AG04450 (cell line): Measurements from ENCODE around the gene TTLL11. TPM values are rescaled to one million over a fixed set of nuclear protein-coding genes. Genes with fewer than 3 reads are reported as not detected.

Experiments used
- CTCF ChIA-PET: fragments of 300-600, 350-600 bp; formaldehyde crosslinking; extraction: SDS; loops from one replicate; lab custom pipeline; 2022; ENCODE audit warnings: antibody characterized with exemption, inconsistent platforms; lab: Charles Lee
- POLR2A ChIA-PET: fragments of 350-600 bp; formaldehyde crosslinking; extraction: SDS; loops from one replicate; lab custom pipeline; 2021; ENCODE audit warnings: antibody characterized with exemption, inconsistent platforms; lab: Yijun Ruan, JAX
- DNase-seq: peaks from one replicate; pipeline ENCODE4 v3.0.0-alpha.2; 2011; ENCODE audit warnings: low read depth, low spot score
- H3K27ac ChIP-seq: one replicate; pipeline ENCODE4 v1.5.1; 2012; ENCODE audit warnings: low read depth, low read length, control low read depth
- H3K27me3 ChIP-seq: one replicate; pipeline ENCODE4 v1.6.0; 2012; ENCODE audit warnings: low read length; ENCODE audit not compliant: control insufficient read depth, insufficient read depth
- H3K4me3 ChIP-seq: 2 replicates; pipeline ENCODE4 v1.5.1; 2011; ENCODE audit warnings: mild to moderate bottlenecking, low read depth, low read length, control low read depth
- H3K9me3 ChIP-seq: 2 replicates; pipeline ENCODE4 v1.5.1; 2012; ENCODE audit warnings: low read length; ENCODE audit not compliant: control insufficient read depth, insufficient read depth
- CTCF ChIP-seq: IDR thresholded peaks from 2 replicates; pipeline ENCODE4 v1.5.1; 2011; ENCODE audit warnings: low read depth, low read length, control low read depth, inconsistent platforms
- polyA plus RNA-seq: library from polyadenylated mRNA; depleted of rRNA; stranded (reverse); fragments of >200 nt; gene quantifications from 2 replicates; pipeline ENCODE4 v1.2.3, GENCODE V29; 2011; rRNA removed
- small RNA-seq: library from RNA; depleted of rRNA; stranded (forward); fragments of <200 nt; gene quantifications from one replicate; pipeline ENCODE3, GENCODE V24; 2012; ENCODE audit warnings: low read depth; ENCODE audit not compliant: insufficient read length

Gene TTLL11
- polyA plus RNA-seq, 1 experiment, result 4.6 TPM

- Histone ChIP-seq H3K27ac (no peak overlapping the region), H3K9me3 (peaks cover 8% of the 10 kb centered on the region), H3K4me3 (no peak overlapping the region), H3K27me3 (no peaks in the 10 kb centered on the region)
- TF ChIP-seq CTCF, result no peak
- ChIA-PET POLR2A (no interaction called here), CTCF (no interaction called here)
- DNase-seq, result no peak
These were observed 318.1 kb downstream of the TTLL11 start for GRCh38 chr9:121774715-121775613.

- ChIA-PET POLR2A (no interaction called here), CTCF (no interaction called here)
- H3K4me3 ChIP-seq, result no peak overlapping the region
- TF ChIP-seq CTCF, result no peak
- H3K27me3 ChIP-seq, result no peaks in the 10 kb centered on the region
- DNase-seq, result no peak
- peaks cover 8% of the 10 kb centered on the region for H3K9me3 ChIP-seq
- H3K27ac ChIP-seq, result no peak overlapping the region
These were observed 319.0 kb downstream of the TTLL11 start for GRCh38 chr9:121773954-121774714.

GRCh38 chr9:121773286-121773953 lies 319.7 kb downstream of the TTLL11 start:
- Histone ChIP-seq H3K27me3 (no peaks in the 10 kb centered on the region), H3K4me3 (no peak overlapping the region), H3K27ac (no peak overlapping the region), H3K9me3 (peaks cover 8% of the 10 kb centered on the region)
- ChIA-PET CTCF (no interaction called here), POLR2A (no interaction called here)
- TF ChIP-seq CTCF, result no peak
- DNase-seq, result no peak

GRCh38 chr9:121772600-121773285 lies 320.4 kb downstream of the TTLL11 start:
- ChIA-PET CTCF (no interaction called here), POLR2A (no interaction called here)
- peaks cover 6% of the 10 kb centered on the region; the same call in 1 of the 2 replicates for H3K9me3 ChIP-seq
- no peaks in the 10 kb centered on the region for H3K27me3 ChIP-seq
- H3K27ac ChIP-seq, result no peak overlapping the region
- H3K4me3 ChIP-seq, result no peak overlapping the region
- DNase-seq, result no peak
- TF ChIP-seq CTCF, result no peak

Small RNA genes within 50 kb of the gene (small RNA-seq; reads per million reads assigned to genes)
- not detected for gene MIR4478

Other genes with a start within 250 kb of the TTLL11 start
- 80.2 and 90.4 TPM in 2 replicates for gene NDUFA8, start 66.5 kb upstream of the TTLL11 start, polyA plus RNA-seq
- not detected in 2 replicates for gene MORN5, start 66.6 kb upstream of the TTLL11 start, polyA plus RNA-seq
- not detected in 2 replicates for gene LHX6, start 135.6 kb upstream of the TTLL11 start, polyA plus RNA-seq
- 27.5 and 38.6 TPM in 2 replicates for gene RBM18, start 171.5 kb upstream of the TTLL11 start, polyA plus RNA-seq
- gene MRRF, start 171.6 kb upstream of the TTLL11 start, polyA plus RNA-seq, result 42.9 and 50.1 TPM in 2 replicates